ENCODE data around the gene HAGHL. TPM values are rescaled to one million over a fixed set of nuclear protein-coding genes. Genes with fewer than 3 reads are reported as not detected.

Gene HAGHL
- total RNA-seq, 2 experiments from 2014 or later = 28.8 to 32.6 TPM

DNA sequence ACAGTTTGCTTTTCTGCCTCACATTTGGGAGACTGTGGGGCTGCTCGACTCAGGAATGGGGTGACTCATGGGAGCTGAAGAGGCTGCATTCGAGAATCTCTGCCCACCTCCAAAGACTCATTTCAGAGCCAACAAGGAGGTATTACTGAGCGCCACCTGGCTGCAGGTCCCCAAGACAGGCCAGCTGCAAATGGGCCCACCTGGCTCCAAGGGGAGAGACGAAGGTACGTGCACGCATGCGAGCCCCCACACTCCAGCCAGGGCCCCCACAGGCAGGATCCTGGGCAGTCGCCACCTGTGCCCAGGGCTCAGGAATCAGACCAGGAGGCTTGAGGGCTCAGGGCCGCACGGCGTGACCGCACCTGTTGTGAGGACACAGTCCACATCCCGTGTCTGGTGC, 6.0 kb downstream of the HAGHL start:
- ChIA-PET CTCF (interaction anchor here (0.9 to 19.6 kb wide), 6 partner anchors 11 to 56 kb away, joined by 3 to 207 read pairs (median 6); partner anchors contain the start of genes ANTKMT and METRN), POLR2A (interaction anchor here (1.2 to 1.3 kb wide), 2 partner anchors 17 to 52 kb away, joined by 3 to 4 read pairs; no protein-coding TSS in a partner anchor)
- peaks cover 5% of the 10 kb centered on the region for H3K36me3 Mint-ChIP-seq (ENCODE audit: low read depth)
- ATAC-seq = no peak
- H3K4me1 Mint-ChIP-seq (ENCODE audit: low read depth) = peaks cover 21% of the 10 kb centered on the region
- peak; percentile 33 for DNase-seq
- H3K4me3 Mint-ChIP-seq = no peak overlapping the region
- TF ChIP-seq, protein P1, sequence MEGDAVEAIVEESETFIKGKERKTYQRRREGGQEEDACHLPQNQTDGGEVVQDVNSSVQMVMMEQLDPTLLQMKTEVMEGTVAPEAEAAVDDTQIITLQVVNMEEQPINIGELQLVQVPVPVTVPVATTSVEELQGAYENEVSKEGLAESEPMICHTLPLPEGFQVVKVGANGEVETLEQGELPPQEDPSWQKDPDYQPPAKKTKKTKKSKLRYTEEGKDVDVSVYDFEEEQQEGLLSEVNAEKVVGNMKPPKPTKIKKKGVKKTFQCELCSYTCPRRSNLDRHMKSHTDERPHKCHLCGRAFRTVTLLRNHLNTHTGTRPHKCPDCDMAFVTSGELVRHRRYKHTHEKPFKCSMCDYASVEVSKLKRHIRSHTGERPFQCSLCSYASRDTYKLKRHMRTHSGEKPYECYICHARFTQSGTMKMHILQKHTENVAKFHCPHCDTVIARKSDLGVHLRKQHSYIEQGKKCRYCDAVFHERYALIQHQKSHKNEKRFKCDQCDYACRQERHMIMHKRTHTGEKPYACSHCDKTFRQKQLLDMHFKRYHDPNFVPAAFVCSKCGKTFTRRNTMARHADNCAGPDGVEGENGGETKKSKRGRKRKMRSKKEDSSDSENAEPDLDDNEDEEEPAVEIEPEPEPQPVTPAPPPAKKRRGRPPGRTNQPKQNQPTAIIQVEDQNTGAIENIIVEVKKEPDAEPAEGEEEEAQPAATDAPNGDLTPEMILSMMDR (IDR thresholded peaks at IDR 0.05) = no peak
- intact Hi-C loops (cut with micrococcal nuclease) = no loop called here
- H3K27ac Mint-ChIP-seq = no peak overlapping the region
- H3K9me3 Mint-ChIP-seq = no peaks in the 10 kb centered on the region
- H3K27me3 Mint-ChIP-seq = no peaks in the 10 kb centered on the region

DNA sequence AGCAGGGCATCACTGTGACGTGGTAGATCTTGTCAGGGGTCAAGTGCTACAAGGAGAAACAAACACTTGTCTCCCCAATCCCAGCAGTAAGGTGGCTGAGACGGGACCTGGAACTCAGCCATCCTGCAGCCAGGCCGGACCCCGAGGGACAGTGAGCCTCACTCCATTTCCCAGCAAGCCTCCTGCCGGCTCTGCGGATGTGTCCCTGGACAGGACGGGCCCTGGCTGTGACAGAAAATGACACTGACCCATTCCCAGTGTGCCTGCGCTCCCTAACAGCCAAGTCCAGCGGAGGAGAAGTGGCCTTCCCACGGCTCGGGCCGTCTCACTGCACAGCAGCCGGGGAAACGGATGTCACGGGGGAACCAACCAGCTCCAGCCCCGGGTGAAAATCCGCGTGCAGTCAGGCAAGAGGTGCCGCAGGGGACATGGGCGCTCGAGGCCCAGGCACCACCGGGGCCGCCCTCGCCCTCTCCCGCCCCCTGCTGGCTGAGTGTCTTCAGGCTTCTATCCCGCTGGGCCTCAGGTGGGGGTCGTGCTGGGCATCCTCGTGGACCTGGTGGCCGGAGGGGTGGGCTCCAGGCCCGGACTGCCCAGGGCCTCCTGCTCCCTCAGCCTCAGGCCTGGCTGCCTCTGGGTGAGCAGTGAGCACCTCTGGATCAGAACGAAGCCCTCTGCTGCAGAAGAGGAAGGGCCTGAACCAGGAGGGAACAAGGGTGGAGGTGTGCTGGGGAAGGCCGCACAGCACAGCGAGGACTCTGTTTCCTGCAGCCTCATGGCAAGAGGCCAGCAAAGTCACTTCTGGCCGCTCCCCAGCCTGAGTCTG, 6.7 kb downstream of the HAGHL start:
- ChIA-PET CTCF (interaction anchor here (0.9 to 19.6 kb wide), 5 partner anchors 12 to 56 kb away, joined by 3 to 207 read pairs (median 4); partner anchors contain the start of genes ANTKMT and METRN), POLR2A (interaction anchor here (1.2 to 9.3 kb wide), 3 partner anchors 11 to 51 kb away, joined by 3 to 84 read pairs (median 4); partner anchors contain the start of genes ANTKMT and CCDC78)
- intact Hi-C loops (cut with micrococcal nuclease) = no loop called here
- Mint-ChIP-seq H3K27ac (no peak overlapping the region), H3K4me3 (no peak overlapping the region), H3K9me3 (no peaks in the 10 kb centered on the region), H3K4me1 (ENCODE audit: low read depth) (peaks cover 21% of the 10 kb centered on the region), H3K27me3 (no peaks in the 10 kb centered on the region), H3K36me3 (ENCODE audit: low read depth) (peaks cover 7% of the 10 kb centered on the region)
- ATAC-seq = no peak
- peak; percentile 61 for DNase-seq
- TF ChIP-seq, protein P1 (IDR thresholded peaks at IDR 0.05) = peak; percentile 78

DNA sequence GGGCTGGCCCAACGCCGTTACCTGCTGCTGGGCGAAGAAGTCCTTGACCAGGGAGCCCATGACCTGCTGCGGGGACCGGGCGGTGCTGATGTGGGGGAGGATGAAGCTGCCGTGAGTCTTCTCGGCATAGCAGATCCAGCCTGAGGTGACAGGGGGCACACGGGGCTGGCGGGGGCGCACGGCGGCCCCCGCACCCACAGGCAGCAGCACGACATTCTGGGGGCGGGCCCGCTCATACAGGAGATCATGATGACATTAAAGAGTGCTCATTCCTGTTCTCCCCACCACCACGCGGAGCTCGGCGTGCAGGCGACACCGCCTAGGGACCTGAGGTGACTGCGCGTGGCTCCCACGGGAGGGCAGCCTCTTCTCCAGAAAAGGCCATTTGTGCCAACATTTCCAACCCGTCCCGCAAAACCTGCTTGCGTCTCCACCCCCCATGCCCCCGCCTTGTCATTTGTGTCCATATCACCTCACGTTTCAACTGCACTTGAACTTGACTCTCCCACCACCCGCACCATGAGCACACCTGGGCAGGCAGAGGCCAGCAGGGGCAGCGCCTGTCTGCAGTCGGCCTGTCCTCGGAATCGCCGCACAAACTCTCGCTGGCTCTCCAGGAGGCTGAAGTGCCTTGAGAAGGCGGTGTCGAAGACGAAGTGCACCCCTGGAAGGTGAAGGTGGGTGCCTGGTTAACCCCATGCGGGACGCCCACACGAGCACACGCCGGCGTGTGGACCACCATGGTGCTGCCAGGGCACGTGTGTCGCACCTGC, 7.5 kb downstream of the HAGHL start:
- ChIA-PET POLR2A (interaction anchor here (0.6 to 9.3 kb wide), 4 partner anchors 12 to 271 kb away, joined by 3 to 84 read pairs (median 6); partner anchors contain the start of genes ANTKMT and CCDC78), CTCF (interaction anchor here (1.3 to 19.6 kb wide), 2 partner anchors 22 to 31 kb away, joined by 4 to 207 read pairs; partner anchors contain the start of gene METRN)
- DNase-seq = peak; percentile 1
- no peak overlapping the region for H3K27ac Mint-ChIP-seq
- TF ChIP-seq, protein P1 (IDR thresholded peaks at IDR 0.05) = no peak
- ATAC-seq = no peak
- no peaks in the 10 kb centered on the region for H3K9me3 Mint-ChIP-seq
- H3K4me3 Mint-ChIP-seq = no peak overlapping the region
- H3K4me1 Mint-ChIP-seq (ENCODE audit: low read depth) = peaks cover 25% of the 10 kb centered on the region
- intact Hi-C loops (cut with micrococcal nuclease) = no loop called here
- no peaks in the 10 kb centered on the region for H3K27me3 Mint-ChIP-seq
- H3K36me3 Mint-ChIP-seq (ENCODE audit: low read depth) = peaks cover 9% of the 10 kb centered on the region

DNA sequence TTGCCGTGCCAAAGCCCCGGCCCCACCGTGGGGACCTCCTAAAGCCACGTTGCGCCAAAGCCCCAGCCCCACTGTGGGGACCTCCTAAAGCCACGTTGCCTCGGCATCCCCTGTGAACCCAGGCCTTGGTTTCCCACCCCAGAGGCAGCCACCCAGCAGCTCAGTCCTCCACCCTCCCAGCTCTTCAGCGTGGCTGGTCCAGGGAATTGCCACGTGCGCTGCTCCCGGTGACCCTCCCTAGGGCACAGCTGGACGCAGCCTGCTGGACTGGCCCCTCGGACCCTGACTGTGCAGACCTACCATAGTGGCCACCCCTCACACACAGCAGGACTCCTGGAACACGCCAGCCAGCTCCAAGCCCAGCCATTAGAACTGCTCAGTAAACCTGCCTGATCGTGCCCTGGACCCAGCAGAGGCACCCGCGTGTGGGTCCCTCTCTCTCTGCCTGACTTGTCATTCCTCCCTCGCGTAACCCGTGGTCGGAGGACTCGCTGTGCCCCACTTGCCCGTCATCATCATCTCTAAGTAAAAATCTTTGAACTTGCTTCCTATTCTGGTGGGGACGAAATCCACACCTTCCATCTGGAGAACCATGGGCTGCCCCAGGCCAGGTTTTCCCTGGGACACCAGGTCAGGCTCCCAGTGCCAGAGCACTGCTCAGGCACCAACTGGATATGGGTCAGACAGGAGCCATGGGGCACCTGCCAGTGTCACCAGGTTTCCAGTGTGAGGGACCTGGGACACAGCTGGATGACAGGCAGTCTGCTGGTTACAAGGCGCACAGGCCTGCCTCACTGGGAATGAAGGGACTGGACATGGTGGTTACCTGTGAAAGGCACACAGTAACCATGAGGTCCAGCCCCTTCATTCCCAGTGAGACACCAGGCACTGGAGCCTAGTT, 8.3 kb downstream of the HAGHL start:
- H3K4me1 Mint-ChIP-seq (ENCODE audit: low read depth) = peaks cover 33% of the 10 kb centered on the region
- POLR2A ChIA-PET = interaction anchor here (1.0 to 9.3 kb wide), 3 partner anchors 13 to 40 kb away, joined by 3 to 84 read pairs (median 7); partner anchors contain the start of genes ANTKMT and CCDC78
- no peak overlapping the region for H3K4me3 Mint-ChIP-seq
- ATAC-seq = no peak
- peaks cover 9% of the 10 kb centered on the region for H3K36me3 Mint-ChIP-seq (ENCODE audit: low read depth)
- H3K9me3 Mint-ChIP-seq = no peaks in the 10 kb centered on the region
- intact Hi-C loops (cut with micrococcal nuclease) = no loop called here
- H3K27me3 Mint-ChIP-seq = no peaks in the 10 kb centered on the region
- H3K27ac Mint-ChIP-seq = peak overlapping the region; percentile 70
- TF ChIP-seq, protein P1 (IDR thresholded peaks at IDR 0.05) = no peak
- CTCF ChIA-PET = interaction anchor here (1.0 to 19.6 kb wide), 6 partner anchors 13 to 53 kb away, joined by 3 to 207 read pairs (median 5); partner anchors contain the start of genes ANTKMT, CHTF18, METRN and RPUSD1
- no peak for DNase-seq

Data from activated CD8-positive, alpha-beta T cell treated with anti-CD3 and anti-CD28 coated beads for 36 hours (primary cell).